ENCODE results near the gene GNAI1.

Gene GNAI1

GRCh38 chr7:80137410-80137809 is 2.8 kb downstream of the GNAI1 start:
- no peak for DNase-seq (ENCODE audit: low read depth)
- no peak for TF ChIP-seq CTCF (IDR thresholded peaks at IDR 0.05; ENCODE audit: control insufficient read depth, extremely low read depth, insufficient read depth)
- H3K4me3 ChIP-seq (ENCODE audit: low read depth, low read length), result no peak overlapping the region

- no peak overlapping the region for H3K4me3 ChIP-seq (ENCODE audit: low read depth, low read length)
- TF ChIP-seq CTCF (IDR thresholded peaks at IDR 0.05; ENCODE audit: control insufficient read depth, extremely low read depth, insufficient read depth), result no peak
- DNase-seq (ENCODE audit: low read depth), result peak; percentile 88
Observed at GRCh38 chr7:80139236-80139635, 4.6 kb downstream of the GNAI1 start.

DNA sequence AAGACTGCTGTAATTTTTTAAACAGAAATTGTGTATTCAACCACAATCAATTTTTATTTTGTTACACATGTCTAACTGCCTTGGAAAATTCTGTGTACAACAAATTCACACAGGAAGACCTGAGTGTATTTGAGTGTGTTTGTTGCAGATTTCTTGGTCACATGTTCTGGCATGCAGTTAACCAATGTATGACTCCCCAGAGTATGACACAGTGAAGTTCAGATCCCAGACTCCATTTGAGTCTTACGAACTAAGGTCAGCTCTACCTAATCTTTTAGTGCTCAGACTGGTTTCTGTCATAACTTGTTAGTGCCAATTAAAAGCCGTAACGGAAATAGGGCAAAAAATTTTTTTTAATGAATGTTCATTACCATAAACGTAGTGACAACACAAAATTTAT is 5.8 kb downstream of the GNAI1 start:
- TF ChIP-seq CTCF (IDR thresholded peaks at IDR 0.05; ENCODE audit: control insufficient read depth, extremely low read depth, insufficient read depth), result no peak
- H3K4me3 ChIP-seq (ENCODE audit: low read depth, low read length), result no peak overlapping the region
- DNase-seq (ENCODE audit: low read depth), result no peak

DNA sequence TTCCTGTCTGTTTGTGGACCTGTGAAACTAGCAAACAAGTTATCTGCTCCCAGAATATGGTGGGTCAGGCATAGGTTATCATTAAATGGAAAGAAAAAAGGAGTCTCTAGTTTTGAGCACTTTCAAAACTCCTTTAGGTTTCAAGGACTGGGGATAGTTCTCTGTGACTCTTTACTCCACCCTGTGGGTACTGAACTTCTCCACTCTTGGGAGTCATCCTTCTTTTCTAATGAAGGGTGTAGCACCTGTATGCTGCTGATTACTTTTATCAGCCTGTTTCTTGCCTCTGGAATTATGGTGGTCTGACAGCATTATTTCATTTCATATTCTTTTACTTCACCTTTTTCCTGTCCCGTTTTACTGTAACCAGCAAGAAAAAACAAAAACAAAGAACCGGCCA is 6.7 kb downstream of the GNAI1 start:
- no peak overlapping the region for H3K4me3 ChIP-seq (ENCODE audit: low read depth, low read length)
- DNase-seq (ENCODE audit: low read depth), result no peak
- TF ChIP-seq CTCF (IDR thresholded peaks at IDR 0.05; ENCODE audit: control insufficient read depth, extremely low read depth, insufficient read depth), result no peak

DNA sequence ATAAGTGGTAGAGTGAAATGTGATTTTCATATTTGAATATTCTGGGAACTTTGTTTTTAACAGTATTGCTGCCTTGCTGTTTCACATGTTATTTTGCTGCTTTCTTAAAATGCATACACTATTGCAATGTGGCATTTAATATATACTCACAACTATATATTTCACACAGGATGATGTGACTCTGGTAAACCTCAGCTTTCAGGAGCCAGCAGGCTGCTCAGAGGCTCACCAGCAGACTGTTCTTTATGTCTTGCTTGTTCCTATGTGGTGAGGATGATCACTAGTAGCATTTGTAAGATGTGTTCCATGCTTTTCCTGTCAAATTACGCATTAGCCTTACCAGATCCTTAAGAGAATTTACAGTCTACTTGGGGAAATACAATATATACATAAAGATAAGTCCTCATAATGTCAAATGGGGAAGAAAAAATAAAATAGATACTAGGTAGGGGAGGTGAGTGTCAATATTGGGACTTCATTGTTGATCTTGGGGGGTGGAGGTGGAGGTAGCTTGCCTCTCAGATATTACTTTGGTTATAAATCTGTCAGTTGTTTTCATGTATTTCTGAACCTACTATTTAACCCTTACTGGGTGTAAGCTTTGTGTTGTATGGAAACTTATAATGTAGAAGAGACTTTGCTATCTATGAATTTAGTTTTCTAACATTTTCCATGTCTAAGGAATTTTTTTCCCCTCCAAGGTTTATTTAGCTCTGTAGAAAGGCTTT is 8.4 kb downstream of the GNAI1 start:
- DNase-seq (ENCODE audit: low read depth), result no peak
- TF ChIP-seq CTCF (IDR thresholded peaks at IDR 0.05; ENCODE audit: control insufficient read depth, extremely low read depth, insufficient read depth), result no peak
- no peak overlapping the region for H3K4me3 ChIP-seq (ENCODE audit: low read depth, low read length)

DNA sequence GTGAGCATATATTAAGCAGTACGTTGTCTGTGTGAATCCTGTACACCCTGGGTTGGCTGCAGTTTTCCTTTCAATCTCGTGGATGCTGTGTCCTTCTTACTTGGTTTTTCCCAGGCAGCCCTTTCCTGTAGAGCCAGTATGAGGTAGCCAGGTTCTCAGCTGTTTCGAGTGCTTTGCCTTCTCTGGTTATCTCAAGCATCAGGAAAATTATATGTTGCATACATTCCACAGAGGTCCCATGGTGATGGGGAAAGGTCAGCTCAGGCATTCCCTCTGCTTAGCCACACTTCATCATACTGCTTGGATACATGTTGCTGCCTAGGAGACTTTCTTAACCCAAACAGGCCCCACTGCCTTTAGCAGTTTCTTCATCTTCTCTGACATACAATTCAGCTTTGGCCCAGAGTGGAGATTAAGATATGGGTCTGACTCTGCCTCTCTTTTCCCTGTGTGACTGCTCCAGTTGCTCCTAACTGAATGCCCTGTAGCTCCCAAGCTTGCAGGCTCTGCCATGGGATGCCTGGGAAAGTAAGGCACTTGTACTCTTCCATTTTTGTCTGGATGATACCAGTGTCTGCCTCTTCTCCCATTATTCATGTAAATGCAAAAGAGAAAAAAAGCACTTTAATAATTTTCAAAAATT is 11.3 kb downstream of the GNAI1 start:
- DNase-seq (ENCODE audit: low read depth), result no peak
- no peak overlapping the region for H3K4me3 ChIP-seq (ENCODE audit: low read depth, low read length)
- no peak for TF ChIP-seq CTCF (IDR thresholded peaks at IDR 0.05; ENCODE audit: control insufficient read depth, extremely low read depth, insufficient read depth)

All from LNCaP clone FGC (cell line).